Stimulated activated CD4-positive, alpha-beta T cell treated with anti-CD3 and anti-CD28 coated beads, Interleukin-1b, Interleukin-23, amount 100 ng/mL, for 1 hour (primary cell): ENCODE results near the gene POU4F3.
"Not testable (repeated sequence)": the region's sequence is repeated elsewhere in the genome, so short reads cannot be mapped to it uniquely, and the experiment has no call there.

ENCODE experiments used
- DNase-seq, 2 donors: peaks; one replicate each; pipeline ENCODE4 v3.0.0-alpha.2; 2020; ENCODE audit warnings: low read depth in 2 of 2

The POU4F3 gene, protein sequence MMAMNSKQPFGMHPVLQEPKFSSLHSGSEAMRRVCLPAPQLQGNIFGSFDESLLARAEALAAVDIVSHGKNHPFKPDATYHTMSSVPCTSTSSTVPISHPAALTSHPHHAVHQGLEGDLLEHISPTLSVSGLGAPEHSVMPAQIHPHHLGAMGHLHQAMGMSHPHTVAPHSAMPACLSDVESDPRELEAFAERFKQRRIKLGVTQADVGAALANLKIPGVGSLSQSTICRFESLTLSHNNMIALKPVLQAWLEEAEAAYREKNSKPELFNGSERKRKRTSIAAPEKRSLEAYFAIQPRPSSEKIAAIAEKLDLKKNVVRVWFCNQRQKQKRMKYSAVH

DNA sequence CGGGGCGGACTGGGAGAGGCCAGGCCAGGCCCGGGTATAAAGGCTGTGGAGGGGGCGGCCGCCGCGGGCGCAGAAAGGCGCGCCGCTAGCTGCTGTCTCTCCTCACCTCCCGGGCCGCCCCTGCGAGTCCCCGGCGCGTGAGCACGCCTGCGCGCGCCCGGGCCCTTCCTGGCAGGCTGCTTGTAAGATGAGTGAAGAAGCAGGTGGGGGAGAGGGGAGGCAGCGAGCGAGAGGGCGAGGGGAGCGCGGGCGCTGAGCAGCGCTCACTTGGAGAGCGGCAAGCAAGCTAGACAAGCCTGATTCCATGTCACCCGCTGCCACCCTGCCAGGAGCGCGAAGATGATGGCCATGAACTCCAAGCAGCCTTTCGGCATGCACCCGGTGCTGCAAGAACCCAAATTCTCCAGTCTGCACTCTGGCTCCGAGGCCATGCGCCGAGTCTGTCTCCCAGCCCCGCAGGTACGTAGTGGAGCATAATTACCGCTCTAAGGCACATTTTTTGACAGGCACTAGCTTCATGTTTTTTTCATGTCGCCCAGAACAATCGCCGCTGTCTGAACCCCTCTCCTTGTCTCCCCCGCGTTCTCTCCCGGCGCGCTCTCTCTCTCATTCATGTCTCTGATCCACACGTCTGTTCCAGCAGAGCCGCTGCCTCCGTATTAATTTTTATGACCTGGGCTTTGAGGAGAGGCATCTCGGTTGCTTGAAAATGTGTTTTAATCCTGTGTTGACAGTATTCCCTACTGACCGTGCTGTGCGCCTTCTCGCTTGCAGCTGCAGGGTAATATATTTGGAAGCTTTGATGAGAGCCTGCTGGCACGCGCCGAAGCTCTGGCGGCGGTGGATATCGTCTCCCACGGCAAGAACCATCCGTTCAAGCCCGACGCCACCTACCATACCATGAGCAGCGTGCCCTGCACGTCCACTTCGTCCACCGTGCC, at the start of gene POU4F3:
POU4F3 (plus strand) TSS at position 66 of the 941 bp plus-strand sequence; CDS start at position 340, 274 bp downstream.
- no peak for DNase-seq

DNA sequence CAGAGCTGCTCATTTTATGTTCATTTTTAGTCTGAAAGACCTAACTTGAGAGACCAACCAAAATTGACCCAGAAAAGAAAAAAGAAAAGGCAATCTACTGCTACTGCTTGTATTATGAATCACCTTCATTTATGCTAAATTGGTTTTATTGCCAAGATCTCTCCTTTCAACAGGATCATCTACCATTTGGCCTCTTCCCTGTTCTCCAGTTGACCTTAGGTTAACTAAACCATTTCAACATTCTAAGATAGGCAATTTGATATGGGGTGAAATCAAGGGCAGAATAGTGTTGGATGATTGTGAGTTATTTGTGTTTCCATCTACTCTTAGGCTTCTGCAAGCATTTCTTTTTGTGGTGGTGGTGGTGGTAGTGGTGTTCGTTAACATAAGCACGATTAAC, 48.3 kb upstream of the POU4F3 start:
- DNase-seq = no peak

DNA sequence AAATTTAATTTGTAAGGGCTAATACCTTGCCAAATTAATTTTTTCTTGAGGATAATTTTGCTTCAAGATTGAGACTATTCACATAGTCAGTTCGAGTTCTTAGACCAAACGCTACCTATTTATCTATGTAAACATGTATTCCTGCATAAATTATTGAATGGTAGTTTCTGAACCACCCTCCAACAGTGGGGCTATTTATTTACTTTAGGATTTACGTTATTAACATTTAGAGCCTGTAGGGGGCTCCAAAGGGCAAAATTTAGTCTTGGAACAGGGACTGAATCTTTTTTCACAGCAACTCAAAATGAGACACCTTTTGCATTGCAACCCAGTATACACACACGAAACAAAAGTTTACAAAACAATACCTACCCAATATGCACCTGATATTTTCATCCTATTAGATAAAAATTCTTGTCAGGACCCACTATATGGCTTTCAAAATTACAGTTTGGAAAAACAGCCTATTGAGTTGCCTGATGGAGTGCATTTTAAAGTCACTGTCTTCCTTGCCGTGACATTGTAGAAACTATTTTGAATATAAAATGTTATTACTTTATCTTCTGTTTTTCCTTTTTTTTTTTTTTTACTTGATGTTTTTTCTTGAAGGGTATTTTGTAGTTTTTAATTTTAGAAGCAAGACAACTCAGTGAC, 47.1 kb upstream of the POU4F3 start:
- no peak for DNase-seq

DNA sequence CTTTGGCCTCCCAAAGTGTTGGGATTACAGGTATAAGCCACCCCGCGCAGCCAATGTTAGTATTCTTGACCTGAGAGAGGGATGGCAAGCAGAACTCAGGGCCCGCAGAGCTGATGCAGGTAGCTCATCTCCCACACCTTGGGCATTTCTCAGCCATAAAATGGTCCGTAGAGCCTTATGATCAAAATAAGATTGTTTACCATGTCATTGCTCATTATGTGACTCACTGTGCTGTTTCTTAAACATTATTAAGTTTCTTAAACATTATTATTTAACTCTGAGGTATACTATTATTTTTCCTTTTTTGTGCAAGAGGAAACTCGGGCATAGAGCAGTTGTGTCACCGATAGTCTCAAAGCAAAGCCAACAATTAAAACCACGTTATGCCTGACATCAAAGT, 42.4 kb upstream of the POU4F3 start:
- DNase-seq = no peak

DNA sequence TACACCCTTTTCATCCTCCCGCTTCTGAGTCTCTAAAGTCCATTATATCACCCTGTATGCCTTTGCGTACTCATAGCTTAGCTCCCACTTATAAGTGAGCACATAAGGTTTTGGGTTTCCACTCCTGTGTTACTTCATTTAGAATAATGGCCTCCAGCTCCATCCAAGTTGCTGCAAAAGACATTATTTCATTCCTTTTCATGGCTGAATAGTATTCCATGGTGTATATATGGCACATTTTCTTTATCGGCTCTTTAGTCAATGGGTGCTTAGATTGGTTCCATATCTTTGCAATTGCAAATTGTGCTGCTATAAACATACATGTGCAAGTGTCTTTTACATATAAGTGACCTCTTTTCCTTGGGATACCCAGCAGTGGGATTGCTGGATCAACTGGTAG, 39.7 kb upstream of the POU4F3 start:
- not testable (repeated sequence) for DNase-seq

DNA sequence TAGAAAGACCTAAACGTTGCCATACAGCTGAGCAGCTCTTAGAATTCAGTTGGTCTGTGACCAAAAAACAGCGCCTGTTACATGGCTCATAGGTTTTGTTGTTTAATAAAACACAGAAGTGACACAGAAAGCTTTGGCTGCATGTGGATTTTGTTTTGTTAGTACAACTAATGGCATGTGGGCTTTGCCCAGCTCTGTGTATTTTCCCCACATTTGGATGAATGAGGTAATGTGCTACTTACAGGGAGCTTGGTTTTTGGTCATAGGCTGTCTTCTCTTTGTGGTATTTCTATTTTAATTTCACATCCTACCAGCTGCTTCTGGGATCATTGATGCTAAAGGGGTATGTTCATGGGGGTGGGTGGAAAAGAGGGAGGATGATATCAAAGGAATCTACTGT, 37.0 kb upstream of the POU4F3 start:
- no peak for DNase-seq

DNA sequence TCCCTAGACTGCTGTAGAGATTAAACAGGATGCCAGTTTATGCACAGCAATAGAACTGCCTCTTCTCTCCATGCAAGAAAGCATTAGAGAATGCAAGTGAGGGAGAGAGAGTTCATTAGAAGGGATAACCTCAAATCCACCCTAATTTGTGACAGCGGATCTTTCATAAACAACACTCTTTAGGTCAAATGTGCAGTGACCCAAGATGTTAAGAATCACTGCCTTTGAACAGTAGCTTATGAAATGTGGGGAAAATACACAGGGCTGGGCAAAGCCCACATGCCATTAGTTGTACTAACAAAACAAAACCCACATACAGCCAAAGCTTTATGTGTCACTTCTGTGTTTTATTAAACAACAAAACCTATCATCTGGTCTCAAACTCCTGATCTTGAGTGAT, 36.2 kb upstream of the POU4F3 start:
- no peak for DNase-seq

DNA sequence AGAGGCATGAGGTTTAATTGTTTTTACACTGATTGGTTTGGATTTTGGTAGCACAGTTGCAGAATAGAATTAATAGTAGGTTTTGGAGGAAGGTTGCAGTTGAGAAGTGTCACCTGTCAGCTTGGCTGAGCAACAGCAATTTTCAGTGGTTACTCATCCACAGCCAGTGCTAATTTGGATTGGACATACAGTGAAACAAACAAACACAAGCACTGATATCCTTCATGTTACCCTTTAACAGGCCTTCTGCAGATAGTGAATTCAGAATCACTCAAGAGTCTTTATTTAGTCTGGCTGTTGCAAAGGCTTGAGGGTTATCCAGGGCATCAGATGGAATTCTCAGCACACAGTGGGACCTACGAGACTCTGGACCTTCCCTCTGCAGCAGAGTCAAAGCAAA, 31.8 kb upstream of the POU4F3 start:
- DNase-seq = no peak

DNA sequence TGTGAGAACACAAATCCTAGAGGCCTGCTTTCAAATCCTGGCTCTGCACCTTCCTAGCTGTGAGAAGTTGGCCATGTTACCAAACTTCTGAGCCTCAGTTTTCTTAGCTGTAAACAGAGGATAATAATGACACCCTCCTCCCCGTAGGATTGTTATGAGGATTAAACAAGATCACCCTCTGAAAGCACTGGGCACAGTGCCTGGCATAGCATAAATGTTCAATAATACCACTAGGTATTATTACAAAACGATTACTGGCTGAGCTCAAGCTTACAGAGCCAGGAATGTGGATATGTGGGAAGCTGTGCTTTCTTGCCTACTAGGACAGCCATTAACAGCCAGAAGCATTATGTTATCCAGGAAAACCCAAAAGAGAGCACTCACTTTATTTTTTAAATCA, 30.8 kb upstream of the POU4F3 start:
- no peak for DNase-seq

DNA sequence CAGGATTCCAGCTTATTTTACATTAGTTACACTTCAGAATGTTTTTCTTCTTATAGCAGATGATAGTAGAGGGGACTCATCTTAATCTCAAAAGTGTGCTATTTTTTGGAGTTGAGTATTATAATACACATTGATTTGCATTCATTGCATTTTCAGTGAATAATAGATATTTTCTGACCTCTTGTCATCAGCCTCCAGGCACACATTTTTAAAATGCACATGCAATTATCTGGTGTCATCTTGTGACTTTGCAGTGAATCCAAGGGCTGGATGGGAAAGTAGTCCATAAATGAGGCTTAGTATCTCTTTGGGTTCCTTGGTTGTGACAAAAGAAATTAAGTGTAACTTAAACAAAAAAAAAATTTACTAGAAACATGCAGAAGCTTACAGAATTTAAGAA, 28.1 kb upstream of the POU4F3 start:
- no peak for DNase-seq

DNA sequence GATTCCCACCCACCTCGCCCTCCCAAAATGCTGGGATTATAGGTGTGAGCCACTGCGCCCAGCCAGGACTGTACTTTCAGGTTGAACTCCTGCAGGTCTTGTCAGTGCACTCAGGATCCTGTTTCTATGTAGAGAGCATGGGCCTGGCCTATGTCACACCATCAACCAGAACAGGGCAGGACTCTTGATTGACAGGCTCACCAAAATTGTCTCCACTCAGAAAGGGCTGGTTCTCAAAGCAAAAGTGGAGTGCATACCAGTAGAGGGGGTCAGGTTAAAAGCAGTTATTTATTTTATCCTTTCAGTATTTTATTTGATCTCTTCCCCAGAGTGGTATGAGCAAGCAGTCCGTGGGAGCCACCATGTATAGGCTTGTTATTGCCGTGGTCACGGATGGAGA, 27.4 kb upstream of the POU4F3 start:
- DNase-seq = no peak

DNA sequence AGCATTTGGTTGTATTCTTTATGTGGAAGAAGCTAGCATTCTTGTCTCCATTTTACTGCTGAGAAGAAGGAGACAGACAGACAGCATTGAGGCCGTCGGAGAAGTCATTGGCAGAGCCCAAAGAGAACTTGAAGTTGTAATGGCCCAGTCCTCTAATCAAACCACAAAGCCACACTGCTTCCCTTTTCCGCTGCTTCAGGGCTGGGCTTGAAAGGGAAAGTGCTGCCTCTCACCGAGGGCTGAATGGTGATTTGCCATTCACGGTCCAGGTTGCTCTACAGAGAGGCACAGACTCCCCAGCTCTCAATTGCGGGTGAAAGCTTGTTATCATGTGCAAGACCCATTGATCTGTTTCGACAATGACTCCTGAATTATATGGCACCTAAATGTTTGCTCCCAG, 25.6 kb upstream of the POU4F3 start:
- DNase-seq = no peak

DNA sequence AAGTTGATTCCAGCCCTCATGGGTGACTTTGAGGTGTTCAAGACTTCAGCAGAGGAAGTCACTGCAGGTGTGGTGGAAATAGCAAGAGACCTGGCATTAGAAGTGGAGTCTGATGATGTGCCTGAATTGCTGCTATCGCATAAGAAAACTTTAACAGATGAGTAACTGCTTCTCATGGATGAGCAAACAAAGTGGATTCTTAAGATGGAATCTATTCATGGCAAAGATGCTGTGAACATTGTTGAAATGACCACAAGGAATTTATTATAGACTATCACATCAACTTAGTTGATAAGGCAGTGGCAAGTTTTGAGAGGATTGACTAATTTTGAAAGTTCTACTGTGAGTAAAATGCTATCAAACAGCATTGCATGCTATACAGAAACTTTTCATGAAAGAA, 17.1 kb upstream of the POU4F3 start:
- no peak for DNase-seq

DNA sequence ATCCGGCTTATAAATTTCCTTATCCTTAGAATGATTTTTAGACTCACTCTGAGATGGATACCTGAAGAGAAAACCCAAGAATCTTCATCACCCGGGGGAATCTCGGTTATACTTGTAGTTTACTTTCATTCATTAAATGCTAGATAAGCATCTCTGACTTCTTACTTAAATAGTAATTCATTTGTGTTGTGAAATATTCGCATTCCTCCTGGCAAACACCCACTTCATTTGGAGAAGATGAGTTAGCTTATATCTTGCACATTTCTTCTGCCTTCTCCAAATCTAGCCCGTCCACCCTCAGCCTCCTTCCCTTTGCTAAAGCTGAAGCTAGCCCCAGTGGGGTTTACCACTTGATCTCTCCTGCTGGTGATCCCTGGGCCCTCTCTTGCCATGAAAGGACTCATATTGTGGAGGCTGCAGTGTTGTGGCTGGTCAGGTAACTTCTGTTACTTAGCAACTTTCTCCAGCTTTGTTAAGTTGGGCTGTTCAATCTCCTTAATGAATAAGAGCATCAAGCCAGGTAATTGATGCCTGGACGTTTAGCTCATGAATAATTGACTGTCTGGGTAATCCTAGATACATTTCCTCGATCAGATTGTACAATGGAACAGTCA, 11.3 kb upstream of the POU4F3 start:
- no peak for DNase-seq

DNA sequence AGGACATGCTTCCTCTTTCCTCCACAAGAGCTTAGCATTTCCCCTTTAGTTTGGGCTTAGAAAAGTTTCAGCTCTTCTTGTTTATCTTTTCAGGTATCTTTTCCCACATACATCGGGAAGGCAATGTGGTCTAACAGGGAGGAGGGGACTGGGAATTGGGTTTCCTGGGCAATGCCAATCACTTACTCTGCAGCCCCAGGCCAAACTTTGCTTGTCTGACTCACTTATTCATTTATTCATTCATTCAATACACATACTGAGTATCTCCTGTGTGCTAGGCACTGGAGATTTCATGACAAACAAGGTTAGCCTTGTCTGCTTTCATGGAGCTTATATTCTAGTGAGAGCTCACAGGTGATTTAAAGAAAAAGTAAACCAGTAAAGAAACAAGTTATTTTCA, 10.7 kb upstream of the POU4F3 start:
- no peak for DNase-seq

DNA sequence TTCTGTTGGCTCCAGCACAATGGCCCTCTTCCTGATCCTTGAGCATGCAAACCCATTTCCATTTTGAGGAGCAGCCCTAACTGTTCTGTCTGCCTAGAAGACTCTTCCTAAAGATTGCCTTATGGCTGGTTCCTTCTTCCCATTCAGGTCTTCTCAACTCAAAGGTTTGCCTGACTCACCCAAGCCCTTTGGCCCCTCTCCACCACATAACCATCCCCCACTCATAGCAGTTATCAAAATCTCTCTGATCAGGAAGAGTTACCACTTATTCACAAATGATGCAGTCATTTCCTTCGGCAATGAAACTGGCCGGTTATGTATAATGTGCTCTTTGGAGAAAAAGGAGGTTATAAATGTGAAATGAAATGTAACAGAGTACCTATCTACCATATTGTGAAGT, 8.9 kb upstream of the POU4F3 start:
- DNase-seq = no peak

DNA sequence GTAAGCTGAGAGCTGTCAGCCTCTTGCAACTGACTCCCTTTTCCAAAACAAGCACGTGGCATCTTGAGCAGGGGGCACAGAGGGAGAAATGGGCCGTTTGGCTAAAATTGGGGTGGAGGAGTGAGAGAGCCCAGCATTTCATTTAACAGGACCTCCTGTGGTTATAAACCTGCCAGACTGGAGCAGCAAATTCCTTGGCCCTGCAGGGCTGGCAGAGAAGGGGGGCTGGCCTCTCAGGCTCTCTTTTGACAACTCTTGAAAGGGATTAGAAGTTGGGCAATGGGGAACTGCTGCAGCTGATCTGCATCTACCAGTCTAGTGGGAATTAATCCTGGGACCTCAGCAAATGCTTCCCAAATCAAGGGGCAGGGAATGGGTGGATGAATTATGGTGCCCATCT, 7.2 kb upstream of the POU4F3 start:
- DNase-seq = no peak

DNA sequence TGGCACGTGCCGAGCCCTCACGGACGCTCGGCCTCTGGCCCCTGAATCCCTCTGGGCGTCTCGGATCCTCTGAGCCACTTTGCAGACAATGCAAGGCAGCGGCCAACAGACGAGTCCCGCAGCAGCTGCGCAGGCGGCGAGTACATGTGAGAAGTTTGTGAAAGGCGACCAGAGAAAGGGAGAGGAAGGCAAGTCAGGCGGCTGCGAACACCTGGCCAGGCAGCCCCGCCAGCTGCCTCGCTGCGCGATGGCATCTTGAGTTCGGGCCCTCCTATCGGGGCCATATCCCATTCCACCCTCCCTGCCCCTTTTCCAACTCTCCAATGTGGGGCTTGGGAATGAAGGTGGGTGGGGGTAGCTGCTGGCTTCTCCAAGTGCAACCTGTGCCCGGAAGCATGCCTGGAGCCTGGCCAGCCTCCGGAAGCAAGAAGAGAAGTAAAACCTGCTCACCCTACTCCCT, 4.5 kb upstream of the POU4F3 start:
- DNase-seq = no peak

DNA sequence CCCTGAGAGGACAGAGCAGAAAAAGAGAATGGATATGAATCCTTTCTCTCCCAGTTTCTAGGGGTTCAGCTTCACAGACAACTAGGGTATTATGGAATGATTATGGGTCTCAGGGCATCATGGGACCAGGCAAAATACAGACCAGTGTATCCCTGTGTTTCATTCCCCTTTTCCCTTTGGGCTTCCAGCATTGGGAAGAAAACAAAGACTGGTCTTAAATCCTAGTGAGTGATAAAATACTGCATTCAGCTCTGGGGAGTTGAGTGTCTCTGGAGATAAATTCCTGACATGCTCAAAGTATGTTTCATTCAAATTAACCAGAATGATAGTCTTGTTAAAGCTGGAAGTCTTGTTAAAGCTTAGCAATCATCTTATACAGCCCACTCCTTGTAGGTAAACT, 2.4 kb upstream of the POU4F3 start:
- DNase-seq = no peak

DNA sequence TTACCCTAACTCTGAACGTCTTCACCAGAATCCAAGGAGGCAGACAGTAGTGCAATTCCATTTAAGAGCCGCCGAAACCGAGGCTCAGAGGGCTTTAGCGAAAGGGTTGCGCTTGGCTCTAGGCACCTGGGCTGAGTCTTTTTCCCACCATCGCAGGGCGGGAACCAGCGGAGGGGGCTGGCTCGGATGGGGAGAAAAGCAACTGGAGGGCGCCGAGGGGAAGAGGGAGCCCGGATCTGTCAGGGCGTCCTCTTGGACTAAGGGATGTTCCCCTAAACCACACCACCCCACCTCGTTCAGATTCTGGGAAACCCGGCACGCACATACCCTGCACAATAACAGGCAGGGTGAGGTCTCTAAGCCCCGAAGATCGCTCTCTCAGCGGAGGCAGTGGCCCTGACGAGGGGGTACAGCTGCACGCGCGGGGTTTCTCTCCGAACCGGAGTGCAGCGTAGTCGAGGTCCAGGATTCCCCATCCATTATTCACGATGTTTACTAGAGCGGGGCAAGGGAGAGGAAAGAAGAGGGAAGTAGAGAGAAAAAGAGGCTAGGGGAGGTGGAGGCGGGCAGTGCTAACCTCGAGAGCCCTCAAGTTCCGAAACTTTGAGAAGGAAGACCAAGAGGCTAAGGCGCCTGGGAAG, 1.3 kb upstream of the POU4F3 start:
- DNase-seq = no peak

DNA sequence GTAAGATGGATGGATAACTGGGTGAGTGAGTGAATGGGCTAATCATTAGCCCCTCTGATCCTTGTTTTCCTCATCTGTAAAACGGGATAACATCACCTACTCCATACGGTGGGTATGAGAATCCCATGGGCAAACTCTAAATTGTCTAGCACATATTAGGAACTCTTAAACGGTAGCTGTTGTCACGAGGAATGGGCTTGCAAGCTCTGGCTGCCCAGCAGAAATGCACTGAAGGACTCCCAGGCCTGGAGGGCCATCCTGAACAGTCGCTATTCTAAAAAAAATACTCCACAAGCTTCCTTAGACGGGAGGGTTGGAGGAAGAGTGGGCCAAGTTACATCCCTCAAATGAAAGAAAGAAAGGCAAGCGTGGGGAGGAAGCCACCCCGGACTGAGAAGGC, 711 bp upstream of the POU4F3 start:
- DNase-seq = no peak
